Mucosa of descending colon (tissue), 3 donors: ENCODE measurements around the gene ZNF827. TPM values are rescaled to one million over a fixed set of nuclear protein-coding genes. Genes with fewer than 3 reads are reported as not detected.

Experiments
- ATAC-seq: fragments of 200-7000 bp; cut with Tn5 transposase; one replicate; pipeline ENCODE4 v1.9.1; 2020; ENCODE audit warnings: mild to moderate bottlenecking, moderate library complexity
- DNase-seq, 3 donors: peaks; one replicate each; pipeline ENCODE4 v3.0.0-alpha.2; 2020
- H3K36me3 ChIP-seq: fragments of 200-600 bp; one replicate; pipeline ENCODE4 v1.8.0; 2021; ENCODE audit warnings: low read depth, mild to moderate bottlenecking
- H3K4me1 ChIP-seq: fragments of 200-600 bp; one replicate; pipeline ENCODE4 v1.8.0; 2021; ENCODE audit warnings: low read depth, mild to moderate bottlenecking
- H3K4me3 ChIP-seq: fragments of 200-600 bp; one replicate; pipeline ENCODE4 v1.8.0; 2021; ENCODE audit warnings: mild to moderate bottlenecking
- H3K9me3 ChIP-seq: fragments of 200-600 bp; one replicate; pipeline ENCODE4 v1.8.0; 2021; ENCODE audit warnings: mild to moderate bottlenecking
- CTCF ChIP-seq: fragments of 200-600 bp; IDR thresholded peaks from one replicate; pipeline ENCODE4 v1.8.0; 2022; ENCODE audit warnings: antibody characterized with exemption, mild to moderate bottlenecking
- intact Hi-C, 2 donors: fragments of 100-400 bp; cut with DNase I in 1 of 2; cut with micrococcal nuclease in 1 of 2; formaldehyde crosslinking; loops; one replicate each; pipeline versions ENCODE4 v1.11.0 to v1.11.1; 2022; cut with DNase I, micrococcal nuclease
- long read RNA-seq, 2 donors: library from polyadenylated mRNA; unstranded; transcript quantifications; one replicate each; pipeline ENCODE4 v2.0.0, GENCODE V29; 2019 to 2021
- total RNA-seq, 3 donors: library from RNA; stranded (reverse); fragmentation: NEBNext Ultra II Directional in 2 of 3; extraction: Animal tissue kit (Norgen Biotek cat#: 25700) in 2 of 3; gene quantifications; one replicate each; pipeline versions ENCODE4 v1.2.1 to v1.2.4, GENCODE V29; 2021 to 2023
- donor health status: DM: no; HTN: no; CAD: no; lungs with moderate emphysema.
- donor health status: DM: no; HTN: no; CAD: no.
- donor health status: DM: no; HTN: yes; CAD: no.

Gene ZNF827
- total RNA-seq: 10 to 100 TPM; 21.9 to 37.4 (median 29.7) TPM
- long read RNA-seq, donor 1, partial matches to known transcripts: 2 of 10 reads
- long read RNA-seq, donor 1, other reads (novel, unspliced or antisense): 8 of 10 reads
- long read RNA-seq, donor 2, partial matches to known transcripts: 0 of 3 reads
- long read RNA-seq, donor 2, other reads (novel, unspliced or antisense): 3 of 3 reads

GRCh38 chr4:145938618-145939440, at the start of gene ZNF827:
ZNF827 (minus strand) TSS chr4:145938823; CDS start chr4:145938407, 416 bp downstream.
- DNase-seq (peak; percentile 78 to 87 (median 85)), ATAC-seq (peak; percentile 62)
- H3K36me3 ChIP-seq: no peaks in the 10 kb centered on the region
- no peaks in the 10 kb centered on the region for H3K9me3 ChIP-seq
- H3K4me1 ChIP-seq: peaks cover 22% of the 10 kb centered on the region
- H3K4me3 ChIP-seq: peak within 1 kb of the TSS; percentile 75
- intact Hi-C loops: no loop called here
- TF ChIP-seq CTCF: no peak

- intact Hi-C loops: no loop called here
- no peaks in the 10 kb centered on the region for H3K4me1 ChIP-seq
- TF ChIP-seq CTCF: no peak
- DNase-seq (peak in 1 of 3 donors; percentile 42), ATAC-seq (peak; percentile 95)
- no peaks in the 10 kb centered on the region for H3K36me3 ChIP-seq
- H3K4me3 ChIP-seq: no peak overlapping the region
- H3K9me3 ChIP-seq: no peaks in the 10 kb centered on the region
Observed at GRCh38 chr4:145984563-145984962, 45.9 kb upstream of the ZNF827 start.

GRCh38 chr4:145982791-145983190, 44.2 kb upstream of the ZNF827 start:
- H3K9me3 ChIP-seq: no peaks in the 10 kb centered on the region
- H3K36me3 ChIP-seq: no peaks in the 10 kb centered on the region
- no peak overlapping the region for H3K4me3 ChIP-seq
- no peak for ATAC-seq
- no peaks in the 10 kb centered on the region for H3K4me1 ChIP-seq
- intact Hi-C loops: no loop called here
- no peak for DNase-seq
- no peak for TF ChIP-seq CTCF

GRCh38 chr4:145979160-145979559, 40.5 kb upstream of the ZNF827 start:
- ATAC-seq: no peak
- Histone ChIP-seq H3K4me3 (no peak overlapping the region), H3K4me1 (no peaks in the 10 kb centered on the region), H3K36me3 (no peaks in the 10 kb centered on the region), H3K9me3 (no peaks in the 10 kb centered on the region)
- intact Hi-C loops: no loop called here
- DNase-seq: no peak
- TF ChIP-seq CTCF: no peak

- Histone ChIP-seq H3K9me3 (no peaks in the 10 kb centered on the region), H3K36me3 (no peaks in the 10 kb centered on the region), H3K4me3 (no peak overlapping the region), H3K4me1 (no peaks in the 10 kb centered on the region)
- no peak for ATAC-seq
- intact Hi-C loops: no loop called here
- no peak for TF ChIP-seq CTCF
- DNase-seq: no peak
Observed at GRCh38 chr4:145976680-145977079, 38.1 kb upstream of the ZNF827 start.
